HG03354 (cell line): ENCODE results near the gene THRB.

Source experiments
- ATAC-seq: cut with Tn5 transposase; IDR thresholded peaks from one replicate; pipeline ENCODE4 v1.9.1; 2021; ENCODE audit warnings: mild to moderate bottlenecking; ENCODE audit not compliant: unreplicated experiment, poor library complexity, severe bottlenecking

The THRB gene

DNA sequence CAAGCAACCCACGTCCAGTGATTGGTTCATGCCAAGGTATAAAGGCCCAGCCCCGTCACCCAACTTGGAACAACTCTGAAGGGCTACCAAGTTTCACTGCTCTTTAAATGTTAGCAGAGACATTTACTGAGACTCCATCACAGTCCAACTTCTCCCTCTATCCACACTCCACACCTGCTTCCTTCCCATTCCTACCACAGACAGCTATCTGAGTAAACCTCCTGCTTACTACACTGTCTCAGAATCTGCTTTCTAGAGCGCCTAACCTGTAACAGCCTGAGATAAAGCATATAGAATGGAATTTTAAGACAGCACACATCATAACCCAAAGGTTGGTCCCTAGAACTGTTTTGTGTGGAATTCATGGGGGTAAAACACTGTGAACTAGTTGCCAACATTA, 106.5 kb downstream of the THRB start:
- no peak for ATAC-seq

DNA sequence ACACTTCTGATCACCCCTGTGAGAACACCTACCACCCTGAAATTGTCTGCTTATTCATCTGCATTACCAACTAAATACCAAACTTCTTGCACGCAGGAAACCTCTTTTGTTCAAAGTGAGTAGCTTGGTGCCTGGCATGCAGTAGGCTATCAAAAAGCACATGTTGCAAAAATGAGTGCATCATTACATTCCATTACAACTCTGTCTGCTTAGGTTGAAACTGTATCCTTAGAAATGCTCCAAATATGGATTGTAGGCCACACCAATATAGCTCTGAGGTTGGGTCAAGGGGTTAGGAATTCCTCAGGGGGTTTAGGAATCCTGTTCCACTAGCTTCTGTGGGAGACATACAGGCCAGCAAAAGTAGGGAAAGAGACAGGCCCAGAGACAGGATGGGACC, 107.2 kb downstream of the THRB start:
- no peak for ATAC-seq

DNA sequence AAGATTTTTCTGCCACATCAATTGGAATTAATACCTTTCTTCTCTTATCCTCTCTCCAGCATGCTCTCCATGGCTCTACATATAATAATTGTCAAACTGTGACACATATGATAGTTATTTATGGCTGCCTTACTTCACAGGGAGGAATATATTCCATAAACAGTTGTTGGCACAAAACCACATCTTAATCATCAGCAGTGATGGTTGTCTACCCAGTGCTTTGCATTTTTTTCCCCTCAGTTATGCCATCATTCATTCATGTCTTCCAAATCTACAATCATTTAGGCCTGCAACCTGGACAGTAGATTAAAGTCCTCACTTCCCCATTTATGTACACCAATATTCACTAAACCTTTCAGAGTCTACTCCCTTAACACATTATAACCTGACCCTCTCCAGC, 107.7 kb downstream of the THRB start:
- ATAC-seq: no peak

DNA sequence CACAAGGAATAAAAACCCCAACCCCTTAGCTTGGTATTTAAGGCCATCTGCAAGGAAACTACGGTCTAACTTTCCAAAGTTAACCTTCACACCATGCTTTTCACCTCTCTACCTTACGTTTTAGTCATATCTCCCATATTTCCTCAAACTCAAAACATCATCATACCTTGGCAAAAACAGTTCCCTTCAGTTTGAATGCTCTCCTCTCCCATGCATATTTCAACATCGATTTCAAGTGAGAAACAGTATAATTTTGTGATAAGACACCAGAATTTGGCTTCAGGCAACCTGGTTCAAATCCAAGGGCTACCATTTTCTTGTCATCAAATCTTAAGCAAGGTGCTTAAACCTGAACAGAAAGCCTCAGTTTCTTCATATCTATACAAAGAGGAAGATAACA, 108.2 kb downstream of the THRB start:
- ATAC-seq: no peak

DNA sequence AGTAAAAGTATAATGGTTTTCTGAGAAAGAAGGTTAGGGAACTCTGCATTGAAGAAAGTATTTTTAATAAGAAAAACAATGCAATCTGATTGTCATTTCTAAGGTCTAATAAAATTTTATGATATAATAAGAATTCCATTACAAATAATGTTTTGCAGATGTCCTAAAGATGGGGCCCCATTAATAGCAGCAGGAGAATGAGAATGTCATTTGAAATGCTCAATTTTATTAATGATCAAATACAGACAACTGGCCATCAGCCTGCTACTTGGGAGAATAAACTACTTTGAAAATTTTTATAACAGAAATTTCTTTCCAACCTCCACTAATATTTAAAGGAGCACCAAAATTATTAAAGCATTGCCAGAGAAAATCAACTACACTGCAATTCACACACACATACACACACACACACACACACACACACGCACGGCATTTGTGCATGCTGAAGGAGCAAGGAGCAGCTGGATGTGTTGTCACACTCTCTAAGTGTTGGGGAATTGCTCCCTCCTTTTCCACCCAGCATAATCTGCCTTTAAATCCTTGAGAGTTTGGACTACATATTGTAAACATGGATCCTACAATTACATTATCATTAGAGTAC, 109.5 kb downstream of the THRB start:
- ATAC-seq: no peak

DNA sequence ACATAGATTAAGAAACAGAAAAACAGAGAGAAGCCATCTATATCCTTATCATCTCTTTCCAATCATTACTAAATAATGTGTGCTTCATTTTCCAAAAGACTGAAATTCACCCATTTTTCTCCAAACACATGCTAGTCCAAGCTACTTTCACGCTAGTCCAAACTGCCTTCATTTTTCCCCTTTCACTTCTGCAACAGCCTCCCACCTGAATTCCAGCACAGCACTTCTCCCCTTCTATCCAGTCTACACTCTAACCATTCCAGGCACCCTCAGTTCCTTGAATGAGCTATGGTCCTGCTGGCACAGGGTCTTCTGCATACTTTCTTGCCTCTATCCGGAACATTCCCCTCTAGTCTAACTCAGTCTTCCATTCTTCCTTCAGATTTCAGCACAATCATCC, 112.0 kb downstream of the THRB start:
- ATAC-seq: no peak

DNA sequence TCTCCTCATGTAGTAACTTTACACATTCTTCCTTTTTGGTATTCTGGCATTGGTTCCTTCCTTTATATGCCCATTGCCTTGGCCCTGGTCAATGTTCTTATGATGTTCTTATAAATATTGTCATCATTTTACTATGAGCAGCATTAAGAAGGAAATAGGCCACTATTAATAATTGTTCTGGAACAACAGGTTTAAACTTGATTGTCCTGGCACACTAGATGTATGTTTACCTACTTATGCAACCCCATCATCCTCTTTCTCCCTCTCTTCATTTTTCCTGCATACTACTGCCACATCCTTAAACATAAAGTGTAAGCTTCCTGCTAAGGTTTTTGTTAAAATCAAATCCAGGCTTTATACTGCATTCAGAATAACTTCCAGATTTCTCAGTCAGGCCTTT, 114.7 kb downstream of the THRB start:
- ATAC-seq: no peak

DNA sequence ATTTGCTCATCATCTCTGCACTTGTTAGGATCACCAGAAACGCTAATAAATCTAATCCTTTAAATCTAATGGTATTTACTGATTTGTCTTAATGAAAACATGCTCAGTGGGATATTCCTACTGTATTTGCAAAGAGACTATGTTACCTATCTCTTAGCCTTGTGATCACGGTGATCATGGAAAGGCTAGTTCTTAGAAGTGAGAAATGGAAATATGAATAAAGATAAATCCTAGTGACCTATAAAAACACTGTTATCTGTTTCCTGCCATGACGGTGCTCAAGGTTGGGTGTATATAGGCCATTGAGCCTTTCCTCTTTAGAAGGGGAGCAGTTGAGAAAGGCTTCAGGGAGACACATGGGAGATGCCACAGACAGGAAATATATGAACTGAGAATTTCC, 116.3 kb downstream of the THRB start:
- no peak for ATAC-seq

DNA sequence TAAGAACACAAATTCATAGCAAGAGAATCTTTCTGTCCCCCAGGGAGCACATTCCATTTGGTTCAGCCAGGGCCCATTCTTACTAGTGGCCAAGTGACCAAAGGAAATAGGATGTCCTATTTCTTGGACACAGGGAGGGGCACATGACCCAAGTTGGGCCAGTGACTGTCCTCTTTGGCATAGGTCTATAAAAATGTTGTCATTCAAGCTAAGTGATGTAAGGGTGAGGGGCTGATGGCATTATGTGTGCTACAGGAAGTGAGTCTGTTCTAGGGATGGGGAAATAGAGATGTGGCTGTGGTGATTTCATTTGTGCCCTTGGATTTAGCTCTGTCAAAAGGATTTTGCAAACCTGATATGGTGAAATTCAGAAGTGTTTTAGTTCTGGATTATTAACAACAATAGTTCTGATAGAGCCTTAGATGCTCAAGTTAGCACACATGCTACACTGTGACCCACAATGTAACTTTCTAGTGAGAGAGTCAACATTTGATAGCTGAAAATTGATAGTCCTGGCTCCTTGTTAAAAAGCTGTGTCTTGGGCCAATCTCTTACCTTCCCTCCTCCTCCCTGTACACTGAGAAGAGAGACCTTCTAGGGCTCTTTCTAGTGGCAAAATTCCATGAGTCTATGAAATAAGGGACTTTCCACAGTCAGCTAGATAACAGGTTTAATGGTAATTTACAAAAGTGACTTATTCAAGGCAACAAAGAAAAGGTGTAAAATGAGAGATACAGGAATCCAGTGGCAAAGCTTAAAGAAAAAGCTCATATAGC, 117.2 kb downstream of the THRB start:
- ATAC-seq: no peak

DNA sequence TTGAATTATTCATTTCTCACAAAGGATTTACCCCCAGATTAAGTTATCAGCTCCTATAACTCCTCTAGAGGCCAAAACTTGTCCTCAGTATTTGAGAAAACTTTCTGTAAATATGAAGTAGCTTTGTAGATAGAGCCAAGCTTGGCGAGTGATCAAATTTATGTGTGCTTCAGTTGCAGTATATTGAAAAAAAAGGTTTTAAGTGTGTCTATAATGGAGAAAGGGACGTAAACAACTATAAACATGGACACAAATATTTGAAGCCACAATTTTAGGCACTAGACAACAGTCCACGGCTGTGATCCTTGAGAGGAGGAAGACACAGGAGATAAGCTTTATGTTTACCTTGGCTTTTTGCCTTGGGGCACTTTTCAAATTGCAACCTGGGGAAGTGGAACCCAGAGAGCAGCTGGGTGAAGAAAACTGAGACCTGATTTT, 118.7 kb downstream of the THRB start:
- no peak for ATAC-seq

DNA sequence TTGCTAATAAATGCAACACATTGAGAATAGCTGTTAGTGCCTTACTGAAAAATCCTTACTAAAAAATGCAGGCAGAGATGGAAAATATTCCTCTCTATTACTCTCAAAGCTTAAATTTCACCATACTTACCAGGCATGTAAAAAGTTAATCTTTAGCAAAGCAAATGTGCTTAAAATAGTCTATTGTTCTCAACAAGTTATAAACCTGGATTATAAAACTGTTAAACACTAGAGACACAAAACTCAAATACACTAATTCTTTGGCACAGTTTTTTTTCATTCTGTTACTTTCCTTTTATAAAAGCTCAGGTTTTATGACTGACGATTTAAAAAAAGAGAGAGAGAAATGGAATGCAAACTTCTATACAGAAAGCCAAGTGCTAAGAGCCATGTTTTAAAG, 119.8 kb downstream of the THRB start:
- ATAC-seq: no peak

DNA sequence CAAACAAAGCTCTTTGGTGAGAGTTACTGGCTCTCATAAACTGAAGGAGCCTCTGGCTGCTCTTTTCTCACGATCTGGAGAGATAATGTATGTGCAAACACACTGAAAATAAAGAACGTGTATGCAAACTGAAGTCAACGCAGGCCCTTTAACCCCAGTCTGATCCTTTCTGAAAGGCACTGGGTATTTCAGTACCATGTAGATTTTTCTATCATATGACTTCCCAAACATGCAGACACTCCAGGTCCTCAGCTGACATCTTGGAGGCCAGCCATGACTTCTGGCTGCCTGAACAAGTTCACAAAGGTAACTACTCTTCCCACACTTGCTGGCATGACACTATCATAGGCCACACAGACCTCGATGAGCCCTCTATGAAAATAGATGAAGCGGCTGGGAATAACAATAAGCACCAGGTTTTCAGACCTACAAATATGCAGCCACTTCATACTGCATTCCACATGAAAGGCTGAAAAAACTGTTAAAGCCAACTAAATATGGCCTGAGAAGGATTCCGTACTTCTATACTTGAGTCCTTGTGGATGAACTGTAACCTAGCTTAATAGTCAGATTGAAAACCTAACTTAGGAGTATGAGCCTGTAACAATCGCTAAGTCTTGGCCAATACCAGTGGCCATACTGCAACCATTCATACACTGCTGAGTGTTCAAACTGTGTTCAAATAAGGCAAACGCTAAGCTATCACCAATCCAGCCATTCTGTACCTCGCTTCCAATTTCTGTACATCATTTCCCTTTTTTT, 121.3 kb downstream of the THRB start:
- no peak for ATAC-seq

DNA sequence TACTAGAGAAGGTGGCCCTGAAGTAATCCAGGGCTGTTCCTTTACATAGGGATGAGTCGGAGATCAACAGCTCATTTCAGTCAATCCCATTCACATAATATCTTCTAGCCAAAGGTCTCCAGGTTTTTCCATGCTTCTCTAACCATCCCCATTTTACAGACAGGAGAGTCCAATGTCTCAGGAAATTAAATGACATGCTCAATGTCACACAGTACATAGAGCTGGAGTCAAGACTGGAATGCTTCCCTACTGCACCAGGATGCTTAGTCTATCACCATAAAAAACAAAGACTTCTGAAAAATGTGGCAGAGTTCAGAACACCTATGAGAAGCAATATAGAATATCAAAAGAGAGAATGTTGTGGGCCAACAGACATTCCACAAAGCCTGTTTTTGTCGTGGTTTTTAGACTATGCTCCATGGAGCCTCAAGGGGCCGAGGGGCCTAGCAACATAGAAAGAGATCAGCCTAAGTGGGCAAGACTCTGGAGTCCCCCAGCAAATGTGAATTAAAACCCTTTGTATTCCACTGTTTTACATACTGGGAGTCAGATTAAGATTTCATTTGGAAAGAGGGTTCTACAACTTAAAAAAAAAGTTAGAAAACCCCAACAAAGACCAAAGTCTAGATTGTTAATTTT, 122.0 kb downstream of the THRB start:
- no peak for ATAC-seq

DNA sequence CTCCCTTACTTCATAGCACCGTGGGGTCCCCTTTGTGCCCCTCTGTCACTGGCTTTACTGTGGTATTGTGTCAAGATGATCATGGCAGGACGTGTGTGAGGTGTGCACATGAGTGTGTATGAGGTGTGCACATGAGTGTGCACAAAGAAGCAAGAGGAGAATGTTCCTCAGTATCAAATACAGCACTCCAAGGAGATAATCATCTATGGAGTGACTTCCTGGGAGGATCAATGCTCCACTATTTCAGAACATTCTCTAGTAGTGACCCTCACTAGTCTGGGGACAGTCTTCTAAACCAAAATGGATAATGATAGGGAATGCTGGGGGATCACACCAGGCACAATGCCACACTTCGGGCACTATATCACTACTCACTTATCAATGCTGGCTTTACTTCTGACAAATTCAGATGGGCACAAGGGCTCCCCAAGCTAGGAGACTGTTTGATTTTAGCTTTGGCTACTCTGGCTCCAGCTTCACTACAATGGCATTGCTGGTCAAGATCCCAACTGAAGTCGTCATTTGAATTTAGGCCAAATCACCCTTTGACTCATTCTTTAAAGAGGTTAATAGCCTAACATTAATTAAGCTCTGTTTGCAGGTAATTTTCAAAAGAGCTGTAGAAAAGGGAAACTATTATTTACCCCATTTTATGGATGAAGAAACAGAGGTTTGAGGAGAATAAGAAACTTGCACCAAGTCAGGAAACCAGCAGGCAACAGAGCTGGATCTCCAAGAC, 124.1 kb downstream of the THRB start:
- ATAC-seq: no peak

DNA sequence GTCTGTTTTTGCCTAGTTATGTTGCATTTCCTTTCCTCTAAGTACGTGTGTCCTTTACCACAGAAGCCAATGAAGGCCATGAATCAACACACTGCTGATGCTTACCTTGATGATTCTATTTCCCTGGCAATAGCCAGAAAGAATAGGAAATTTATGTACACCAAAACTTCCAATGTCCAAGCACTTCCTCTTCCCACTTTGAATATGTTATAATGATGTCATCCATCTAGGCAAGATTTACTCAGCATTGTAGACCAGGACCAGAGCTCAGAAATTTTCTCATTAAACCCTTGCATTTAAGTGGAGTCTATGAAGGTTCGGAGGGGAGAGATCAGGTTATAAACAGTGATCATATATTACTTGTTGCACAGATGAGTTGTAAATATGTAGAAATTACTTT, 126.0 kb downstream of the THRB start:
- ATAC-seq: no peak

DNA sequence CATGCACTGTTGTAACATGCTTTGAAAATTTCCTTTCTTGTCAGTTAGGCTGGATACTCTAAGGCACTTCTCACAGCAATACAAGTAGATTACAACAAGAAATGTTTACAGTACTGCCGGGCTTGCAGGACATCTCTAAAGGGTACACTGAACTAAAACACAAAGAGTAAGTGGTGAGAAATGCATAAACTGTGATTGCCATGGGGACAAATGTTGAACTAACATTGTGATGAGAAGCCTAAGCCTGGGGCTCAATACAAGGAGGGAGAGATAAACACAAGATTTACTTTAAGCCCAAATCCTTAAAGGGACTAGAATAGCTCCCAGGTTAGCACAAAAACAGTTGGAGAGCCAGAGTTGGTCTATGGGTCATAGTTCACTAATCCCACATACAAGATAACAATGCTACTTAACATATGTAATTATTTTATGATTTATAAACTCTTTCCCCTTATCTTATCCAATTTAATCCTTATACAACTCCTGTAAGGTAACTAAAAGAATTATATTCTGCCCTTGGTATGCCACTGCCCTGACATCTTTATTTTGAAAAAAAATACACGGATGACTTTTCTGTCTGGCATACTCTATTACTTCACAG, 126.9 kb downstream of the THRB start:
- no peak for ATAC-seq

DNA sequence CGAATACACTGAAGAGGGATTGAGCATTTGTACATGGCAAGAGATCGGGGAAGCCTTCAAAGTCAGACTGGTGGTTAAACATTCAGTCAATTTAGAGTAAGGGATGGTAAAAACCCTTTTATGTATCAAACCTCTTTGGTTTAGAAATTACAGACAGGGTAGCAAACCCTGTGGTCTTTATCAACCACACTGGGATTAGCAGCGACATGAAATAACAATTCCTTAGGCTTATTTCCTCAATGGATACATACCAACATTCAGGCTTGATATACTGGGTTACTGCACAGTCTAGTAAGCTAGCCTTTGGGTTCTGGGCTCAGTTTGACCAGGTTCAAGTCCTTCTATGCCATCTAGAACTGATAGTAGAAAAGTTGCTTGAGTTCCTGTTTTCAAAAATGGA, 127.4 kb downstream of the THRB start:
- ATAC-seq: no peak

DNA sequence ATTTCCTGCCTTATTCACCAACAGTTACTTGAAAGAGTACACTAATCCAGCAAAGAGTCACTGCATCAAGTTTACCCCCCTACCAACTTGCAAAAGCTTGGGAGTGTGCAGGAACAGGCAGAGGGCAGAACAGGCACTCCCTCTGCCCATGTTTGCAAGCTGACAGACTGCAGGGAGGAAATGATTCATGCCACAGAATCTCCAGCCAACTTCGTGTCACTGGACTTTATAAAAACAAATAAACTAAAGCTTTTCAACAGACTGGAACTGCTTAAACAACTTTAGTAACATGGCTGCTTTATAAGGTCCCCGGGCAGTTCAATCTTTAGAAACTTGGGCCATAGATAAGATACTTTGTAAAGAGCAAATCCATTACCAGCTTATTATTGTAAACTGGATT, 129.5 kb downstream of the THRB start:
- no peak for ATAC-seq

DNA sequence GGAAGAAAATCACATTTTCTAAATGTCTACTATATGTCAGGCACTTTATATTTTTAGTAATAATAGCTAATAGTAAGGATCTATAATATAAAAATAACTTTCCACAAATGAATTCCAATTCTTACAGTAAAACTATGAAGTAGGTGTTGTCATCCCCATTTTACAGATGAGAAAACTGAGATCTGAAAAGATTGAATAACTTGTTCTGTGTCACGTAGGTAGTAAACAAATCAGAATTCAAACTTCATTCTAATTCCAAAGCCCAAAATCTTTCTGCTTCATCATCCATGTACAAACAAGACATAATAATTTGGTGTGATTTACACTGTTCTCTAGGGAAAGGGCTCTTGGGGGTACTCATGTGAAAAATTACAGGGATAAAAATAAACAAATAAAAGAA, 130.3 kb downstream of the THRB start:
- ATAC-seq: no peak

DNA sequence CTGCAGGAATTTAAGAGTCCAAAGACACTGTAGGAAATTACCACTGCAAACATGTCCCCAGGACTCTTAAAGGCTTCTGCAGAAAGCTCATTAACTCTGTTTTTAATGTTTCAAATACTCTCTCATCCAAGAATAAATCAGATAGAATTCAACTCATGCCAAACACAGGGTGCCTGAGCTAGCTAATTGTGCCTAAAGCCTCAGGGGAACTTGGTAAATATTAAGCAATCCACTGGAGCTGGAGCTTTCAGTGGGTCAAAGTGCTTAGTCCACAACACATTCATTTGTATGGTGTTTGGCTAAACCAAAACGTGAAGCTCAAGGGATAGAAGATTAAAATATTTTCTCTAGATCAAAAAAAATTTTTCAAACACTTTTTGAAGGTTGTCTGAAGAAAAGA, 131.4 kb downstream of the THRB start:
- no peak for ATAC-seq
